ENCODE results near the gene KDM8.

Gene KDM8

DNA sequence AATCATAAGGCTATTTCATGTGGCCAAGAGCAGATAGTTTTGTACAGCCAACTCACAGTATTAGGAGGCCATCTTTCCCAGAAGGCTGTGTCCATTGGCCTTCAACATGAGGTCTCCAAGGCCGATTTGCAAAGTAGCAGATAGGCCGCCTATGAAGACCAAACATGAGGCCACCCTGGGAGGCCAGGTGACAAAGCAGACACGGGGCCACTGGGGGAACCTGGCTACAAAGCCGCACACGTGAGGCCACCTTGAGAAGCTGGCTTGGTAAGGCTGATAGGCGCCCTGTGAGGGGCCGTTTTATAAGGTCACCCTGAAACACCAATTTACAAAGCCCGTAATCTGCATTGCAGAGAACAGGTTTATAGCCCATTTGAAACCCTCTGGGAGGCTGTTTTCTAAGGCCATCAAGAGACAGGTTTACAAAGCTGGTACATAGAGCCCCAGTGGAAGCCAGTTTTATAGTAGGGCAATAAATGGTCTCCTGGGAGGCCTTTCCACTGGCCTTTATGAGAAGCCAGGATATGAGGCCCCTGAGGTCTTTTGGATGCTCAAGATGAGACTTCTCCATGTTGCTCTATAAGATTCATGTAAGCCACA is 4.9 kb downstream of the KDM8 start:
- H3K4me2 ChIP-seq, result no peak overlapping the region

DNA sequence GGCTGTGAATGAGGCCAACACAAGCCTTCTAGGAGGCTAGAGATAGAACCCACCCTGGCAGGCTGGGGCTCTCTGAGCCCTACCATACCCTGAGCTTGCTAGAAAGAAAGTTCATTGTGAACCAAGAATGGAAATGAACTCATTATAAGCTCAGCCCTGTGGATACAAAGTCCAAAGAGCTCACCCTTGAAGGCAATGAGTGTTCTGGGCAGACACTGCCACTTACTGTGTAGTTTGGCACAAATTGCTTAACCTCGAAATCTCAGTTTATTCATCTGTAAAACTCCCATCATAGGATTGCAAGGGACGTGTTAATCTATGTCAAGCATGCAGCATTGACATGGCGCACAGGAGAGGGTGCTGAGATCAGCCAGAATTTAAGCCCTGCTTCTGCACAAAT is 5.5 kb downstream of the KDM8 start:
- Histone ChIP-seq H3K27ac (no peak overlapping the region), H3K36me3 (ENCODE audit: insufficient read depth) (no peaks in the 10 kb centered on the region), H3K4me2 (no peak overlapping the region), H4K20me1 (ENCODE audit: insufficient read depth) (no peaks in the 10 kb centered on the region), H3K4me1 (ENCODE audit: low read depth, poor library complexity, severe bottlenecking) (peaks cover 48% of the 10 kb centered on the region), H3K79me2 (ENCODE audit: insufficient read depth, low read depth) (peaks cover 7% of the 10 kb centered on the region; the same call in 1 of the 2 replicates), H3K27me3 (ENCODE audit: insufficient read depth, low read depth) (no peaks in the 10 kb centered on the region), H2AFZ (ENCODE audit: low read depth) (no peak overlapping the region), H3K9ac (no peak overlapping the region), H3K4me3 (IDR thresholded peaks at IDR 0.05; ENCODE audit: insufficient read depth, low read depth, low read length) (no peak overlapping the region)
- TF ChIP-seq, protein P1, sequence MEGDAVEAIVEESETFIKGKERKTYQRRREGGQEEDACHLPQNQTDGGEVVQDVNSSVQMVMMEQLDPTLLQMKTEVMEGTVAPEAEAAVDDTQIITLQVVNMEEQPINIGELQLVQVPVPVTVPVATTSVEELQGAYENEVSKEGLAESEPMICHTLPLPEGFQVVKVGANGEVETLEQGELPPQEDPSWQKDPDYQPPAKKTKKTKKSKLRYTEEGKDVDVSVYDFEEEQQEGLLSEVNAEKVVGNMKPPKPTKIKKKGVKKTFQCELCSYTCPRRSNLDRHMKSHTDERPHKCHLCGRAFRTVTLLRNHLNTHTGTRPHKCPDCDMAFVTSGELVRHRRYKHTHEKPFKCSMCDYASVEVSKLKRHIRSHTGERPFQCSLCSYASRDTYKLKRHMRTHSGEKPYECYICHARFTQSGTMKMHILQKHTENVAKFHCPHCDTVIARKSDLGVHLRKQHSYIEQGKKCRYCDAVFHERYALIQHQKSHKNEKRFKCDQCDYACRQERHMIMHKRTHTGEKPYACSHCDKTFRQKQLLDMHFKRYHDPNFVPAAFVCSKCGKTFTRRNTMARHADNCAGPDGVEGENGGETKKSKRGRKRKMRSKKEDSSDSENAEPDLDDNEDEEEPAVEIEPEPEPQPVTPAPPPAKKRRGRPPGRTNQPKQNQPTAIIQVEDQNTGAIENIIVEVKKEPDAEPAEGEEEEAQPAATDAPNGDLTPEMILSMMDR (conservative IDR thresholded peaks at IDR 0.05; ENCODE audit: low read depth, low read length), result no peak

More for the DNA sequence above, 4.9 kb downstream of the KDM8 start:
- Histone ChIP-seq H3K4me1 (ENCODE audit: low read depth, poor library complexity, severe bottlenecking) (peaks cover 48% of the 10 kb centered on the region), H2AFZ (ENCODE audit: low read depth) (no peak overlapping the region), H3K36me3 (ENCODE audit: insufficient read depth) (no peaks in the 10 kb centered on the region), H3K9ac (no peak overlapping the region), H3K27ac (no peak overlapping the region), H4K20me1 (ENCODE audit: insufficient read depth) (no peaks in the 10 kb centered on the region), H3K4me3 (IDR thresholded peaks at IDR 0.05; ENCODE audit: insufficient read depth, low read depth, low read length) (no peak overlapping the region), H3K79me2 (ENCODE audit: insufficient read depth, low read depth) (peaks cover 7% of the 10 kb centered on the region; the same call in 1 of the 2 replicates), H3K27me3 (ENCODE audit: insufficient read depth, low read depth) (no peaks in the 10 kb centered on the region)
- TF ChIP-seq, protein P1 (conservative IDR thresholded peaks at IDR 0.05; ENCODE audit: low read depth, low read length), result no peak

DNA sequence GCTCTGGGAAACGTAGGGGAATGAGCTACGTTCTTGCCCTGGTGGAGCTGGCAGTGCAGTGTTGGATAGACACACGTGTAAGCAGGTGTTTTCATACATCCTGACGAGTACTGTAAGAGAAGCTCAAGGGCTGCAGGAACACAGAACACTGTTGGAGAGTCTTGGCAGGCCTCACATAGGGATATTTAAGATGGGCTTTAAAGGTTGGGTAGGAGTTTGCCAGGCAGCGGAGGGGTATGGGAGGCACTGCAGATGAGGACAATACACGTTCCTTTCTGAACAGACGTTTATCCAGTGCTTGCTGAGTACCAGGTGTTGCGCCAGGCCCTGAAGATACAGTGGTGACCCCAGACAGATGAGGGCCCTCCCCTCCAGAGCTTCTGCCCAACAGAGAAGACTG is 6.3 kb downstream of the KDM8 start:
- no peaks in the 10 kb centered on the region for H3K36me3 ChIP-seq (ENCODE audit: insufficient read depth)

DNA sequence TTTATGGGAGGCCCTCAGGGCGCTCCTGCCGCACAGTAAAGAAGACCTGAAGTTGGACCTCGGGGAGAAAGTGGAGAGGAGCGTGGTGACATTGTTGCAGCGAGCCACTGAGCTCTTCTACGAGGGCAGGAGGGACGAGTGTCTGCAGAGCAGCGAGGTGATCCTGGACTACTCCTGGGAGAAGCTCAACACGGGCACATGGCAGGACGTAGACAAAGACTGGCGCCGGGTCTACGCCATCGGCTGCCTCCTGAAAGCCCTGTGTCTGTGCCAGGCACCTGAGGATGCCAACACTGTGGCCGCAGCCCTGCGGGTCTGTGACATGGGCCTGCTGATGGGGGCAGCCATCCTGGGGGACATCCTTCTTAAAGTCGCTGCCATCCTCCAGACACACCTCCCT is 6.8 kb downstream of the KDM8 start:
- Histone ChIP-seq H3K36me3 (ENCODE audit: insufficient read depth) (no peaks in the 10 kb centered on the region), H2AFZ (ENCODE audit: low read depth) (no peak overlapping the region), H3K27ac (no peak overlapping the region), H3K4me3 (IDR thresholded peaks at IDR 0.05; ENCODE audit: insufficient read depth, low read depth, low read length) (no peak overlapping the region), H3K27me3 (ENCODE audit: insufficient read depth, low read depth) (no peaks in the 10 kb centered on the region), H3K4me1 (ENCODE audit: low read depth, poor library complexity, severe bottlenecking) (peaks cover 38% of the 10 kb centered on the region), H3K79me2 (ENCODE audit: insufficient read depth, low read depth) (no peaks in the 10 kb centered on the region), H4K20me1 (ENCODE audit: insufficient read depth) (no peaks in the 10 kb centered on the region), H3K9ac (no peak overlapping the region), H3K4me2 (no peak overlapping the region)
- TF ChIP-seq, protein P1 (conservative IDR thresholded peaks at IDR 0.05; ENCODE audit: low read depth, low read length), result no peak

More for the DNA sequence above, 6.3 kb downstream of the KDM8 start:
- H3K4me1 ChIP-seq (ENCODE audit: low read depth, poor library complexity, severe bottlenecking), result peaks cover 44% of the 10 kb centered on the region
- TF ChIP-seq, protein P1 (conservative IDR thresholded peaks at IDR 0.05; ENCODE audit: low read depth, low read length), result no peak
- no peaks in the 10 kb centered on the region for H3K79me2 ChIP-seq (ENCODE audit: insufficient read depth, low read depth)
- no peaks in the 10 kb centered on the region for H4K20me1 ChIP-seq (ENCODE audit: insufficient read depth)
- H3K27ac ChIP-seq, result no peak overlapping the region
- H3K4me2 ChIP-seq, result no peak overlapping the region
- no peaks in the 10 kb centered on the region for H3K27me3 ChIP-seq (ENCODE audit: insufficient read depth, low read depth)
- H3K9ac ChIP-seq, result no peak overlapping the region
- no peak overlapping the region for H2AFZ ChIP-seq (ENCODE audit: low read depth)
- H3K4me3 ChIP-seq (IDR thresholded peaks at IDR 0.05; ENCODE audit: insufficient read depth, low read depth, low read length), result no peak overlapping the region

All from KMS-11 (cell line).